GM18867 (cell line): Measurements from ENCODE around the gene FAM186B.

ENCODE experiments used
- ATAC-seq: cut with Tn5 transposase; IDR thresholded peaks from one replicate; pipeline ENCODE4 v1.9.1; 2021; ENCODE audit warnings: mild to moderate bottlenecking, moderate library complexity; ENCODE audit not compliant: unreplicated experiment

The FAM186B gene

GRCh38 chr12:49636574-49636973 is 31.1 kb upstream of the FAM186B start:
- ATAC-seq = no peak

DNA sequence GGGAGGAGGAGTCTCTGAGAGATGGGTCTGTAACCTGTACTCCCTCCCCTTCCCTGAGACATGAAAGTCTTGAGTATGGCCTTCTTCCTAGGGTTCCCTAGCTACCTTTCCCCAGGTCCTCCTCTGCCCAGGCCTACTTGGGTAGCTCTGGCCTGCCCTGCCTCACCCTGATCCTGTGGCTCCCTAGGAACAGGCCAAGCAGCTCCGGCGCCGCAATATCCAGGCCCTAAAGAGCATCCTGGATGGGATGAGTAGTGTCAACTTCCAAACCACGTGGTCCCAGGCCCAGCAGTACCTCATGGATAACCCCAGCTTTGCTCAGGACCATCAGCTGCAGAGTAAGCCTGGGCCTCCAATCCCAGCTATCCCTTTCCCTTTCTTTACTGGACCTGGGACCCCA is 30.2 kb upstream of the FAM186B start:
- no peak for ATAC-seq

DNA sequence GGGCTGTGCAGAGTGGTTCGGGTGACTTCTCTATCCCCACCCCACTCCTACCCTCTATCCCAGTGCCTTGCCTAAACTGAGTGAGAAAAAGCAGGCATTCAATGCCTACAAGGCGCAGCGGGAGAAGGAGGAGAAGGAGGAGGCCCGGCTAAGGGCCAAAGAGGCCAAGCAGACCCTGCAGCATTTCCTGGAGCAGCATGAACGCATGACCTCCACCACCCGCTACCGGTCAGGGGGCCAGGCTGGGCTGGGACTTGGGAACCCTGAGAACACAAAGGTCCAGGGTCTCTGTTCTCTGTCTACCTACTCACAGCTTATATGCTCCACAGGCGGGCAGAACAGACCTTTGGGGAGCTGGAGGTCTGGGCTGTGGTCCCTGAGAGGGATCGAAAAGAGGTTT is 29.6 kb upstream of the FAM186B start:
- no peak for ATAC-seq

DNA sequence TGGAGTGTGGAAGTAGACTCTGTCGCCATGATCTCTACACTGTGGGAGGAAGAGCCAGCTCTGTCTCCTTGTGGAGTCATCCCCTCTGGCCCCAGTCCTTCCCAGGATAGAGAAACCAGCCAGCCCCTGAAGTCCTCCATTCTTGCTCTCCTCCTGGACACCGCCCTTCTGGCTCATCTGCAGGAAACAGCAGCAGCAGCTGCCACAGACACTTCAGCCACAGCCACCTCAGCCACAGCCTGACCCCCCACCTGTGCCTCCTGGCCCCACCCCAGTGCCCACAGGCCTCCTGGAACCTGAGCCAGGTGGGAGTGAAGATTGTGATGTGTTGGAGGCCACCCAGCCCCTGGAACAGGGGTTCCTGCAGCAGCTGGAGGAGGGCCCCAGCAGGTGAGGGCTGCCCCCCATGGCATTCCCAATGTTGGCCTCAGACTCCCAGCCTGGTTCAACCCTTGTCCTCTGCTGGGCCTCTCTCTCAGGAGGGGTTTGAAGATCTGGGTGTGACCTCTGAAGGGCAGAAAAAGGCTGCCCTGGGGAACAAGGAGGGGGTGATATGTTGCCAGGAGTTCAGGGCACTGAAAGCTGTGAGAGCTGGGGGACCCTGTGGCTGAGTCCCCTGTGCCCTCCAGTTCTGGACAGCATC is 28.4 kb upstream of the FAM186B start:
- no peak for ATAC-seq

GRCh38 chr12:49632986-49633702 is 27.7 kb upstream of the FAM186B start:
- ATAC-seq = no peak

DNA sequence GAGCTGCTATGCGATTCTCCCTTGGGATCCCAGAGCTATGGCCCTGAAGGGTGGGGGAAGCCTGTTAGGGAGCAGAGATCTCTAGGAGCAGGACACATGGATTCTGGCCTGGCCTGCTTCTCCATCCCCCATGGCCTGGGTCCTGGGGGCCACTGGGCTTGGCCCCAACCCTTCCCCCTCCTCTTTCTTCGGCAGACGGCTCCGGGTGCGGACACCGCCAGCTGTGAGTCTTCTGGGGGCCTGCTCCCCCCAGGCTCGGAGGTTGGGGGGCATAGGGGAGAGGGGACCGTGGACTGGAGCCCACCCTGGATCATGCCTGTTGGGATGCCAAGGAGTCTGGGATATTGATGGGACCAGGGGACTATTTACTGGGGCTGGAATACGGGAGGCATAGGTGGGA is 27.0 kb upstream of the FAM186B start:
- no peak for ATAC-seq

GRCh38 chr12:49631336-49631907 is 26.0 kb upstream of the FAM186B start:
- ATAC-seq = no peak

DNA sequence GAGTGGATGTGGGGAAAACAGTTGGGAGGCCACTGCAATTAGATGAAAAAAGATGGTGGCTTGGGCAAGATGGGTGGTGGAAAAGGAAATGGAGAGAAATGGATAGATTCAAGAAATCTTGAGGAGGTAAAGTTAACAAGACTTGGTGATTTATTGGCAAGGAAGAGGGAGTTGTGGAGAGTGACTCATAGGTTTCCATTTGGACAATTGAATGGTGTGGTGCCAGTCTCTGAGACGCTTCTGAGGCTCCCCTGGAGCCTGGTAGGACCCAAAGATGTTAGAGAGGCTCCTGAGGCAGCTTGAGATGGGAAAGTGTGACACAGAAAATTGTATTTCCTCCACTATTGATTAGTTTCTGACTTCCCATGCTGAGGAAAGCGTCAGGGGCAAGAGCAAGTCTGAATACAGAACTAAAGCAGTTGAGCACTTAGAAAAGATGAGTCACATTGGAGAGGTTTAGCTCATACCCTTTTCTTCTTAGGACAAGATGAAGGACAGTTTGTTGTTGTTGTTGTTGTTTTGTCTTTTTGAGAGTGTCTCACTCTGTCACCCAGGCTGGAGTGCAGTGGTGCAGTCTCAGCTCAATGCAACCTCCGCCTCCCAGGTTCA is 22.4 kb upstream of the FAM186B start:
- no peak for ATAC-seq

- no peak for ATAC-seq
Measured at GRCh38 chr12:49626836-49627235, 21.4 kb upstream of the FAM186B start.

DNA sequence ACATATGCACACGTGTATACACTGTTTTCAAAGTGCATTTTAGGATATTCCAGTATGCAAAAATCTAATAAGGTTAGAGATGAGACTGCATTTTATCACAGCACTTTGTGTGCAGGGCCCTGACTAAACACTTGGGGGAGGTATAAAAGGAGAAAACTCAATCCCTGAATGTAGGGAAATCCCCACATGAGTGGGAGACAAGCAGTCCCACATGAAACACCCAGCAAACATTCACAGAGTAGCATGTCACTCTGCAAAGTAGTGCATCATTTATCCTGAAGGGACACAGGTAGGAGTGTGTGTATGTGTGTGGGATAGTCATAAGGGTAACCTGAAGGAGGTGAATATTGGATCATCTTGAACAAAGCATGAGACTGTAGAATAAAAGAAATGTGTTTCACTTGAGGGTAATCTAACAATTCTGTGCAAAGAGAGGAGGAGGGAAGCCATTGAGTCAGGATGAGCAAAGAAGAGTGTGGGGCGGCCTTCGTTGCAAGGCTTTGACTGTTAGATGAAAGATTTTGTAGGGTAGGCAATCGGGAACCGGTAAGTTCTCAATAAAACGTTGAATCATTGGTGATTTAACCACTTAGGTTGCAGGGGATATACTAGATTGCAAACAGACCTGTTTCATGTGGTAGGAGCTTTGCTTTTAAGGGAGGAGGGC is 20.9 kb upstream of the FAM186B start:
- ATAC-seq = no peak

DNA sequence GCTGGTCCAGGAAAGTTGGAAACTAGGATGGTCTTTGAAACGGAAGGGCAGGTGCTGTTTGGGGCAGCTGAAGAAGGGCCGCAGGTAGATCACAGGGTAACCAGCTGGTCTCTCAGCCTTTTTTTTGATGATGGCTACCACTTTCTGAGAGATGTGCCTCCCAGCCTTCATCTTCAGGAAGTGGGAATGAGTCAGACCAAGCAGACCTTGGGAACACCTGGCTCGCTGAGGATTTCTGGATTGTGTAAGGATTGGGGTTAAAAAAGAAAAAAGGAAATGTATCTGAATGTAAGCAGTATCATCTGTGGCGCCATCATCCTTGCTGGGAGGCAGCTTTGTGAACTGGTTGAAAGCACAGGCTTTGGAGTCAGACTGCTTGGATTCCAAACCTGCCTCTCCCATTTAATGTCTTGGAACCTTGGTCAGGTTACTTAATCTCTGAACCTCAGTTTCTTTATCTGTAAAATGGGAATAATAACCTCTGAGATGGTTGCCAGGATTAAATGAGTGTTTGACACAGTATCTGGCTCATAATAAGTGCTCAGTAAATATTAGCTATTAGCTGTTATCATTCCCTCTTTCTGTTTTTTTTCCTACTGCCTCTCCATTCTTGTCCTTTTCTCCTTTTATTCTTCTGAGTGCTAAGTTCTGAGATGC is 19.6 kb upstream of the FAM186B start:
- ATAC-seq = no peak

- ATAC-seq = peak; percentile 70
Measured at GRCh38 chr12:49623142-49623904, 17.9 kb upstream of the FAM186B start, which contains the start of gene PRPF40B. Gene PRPF40B (plus strand): TSS chr12:49623561. CDS start chr12:49623591, 30 bp downstream.

- peak; percentile 32 for ATAC-seq
Measured at GRCh38 chr12:49622501-49623141, 17.2 kb upstream of the FAM186B start.

DNA sequence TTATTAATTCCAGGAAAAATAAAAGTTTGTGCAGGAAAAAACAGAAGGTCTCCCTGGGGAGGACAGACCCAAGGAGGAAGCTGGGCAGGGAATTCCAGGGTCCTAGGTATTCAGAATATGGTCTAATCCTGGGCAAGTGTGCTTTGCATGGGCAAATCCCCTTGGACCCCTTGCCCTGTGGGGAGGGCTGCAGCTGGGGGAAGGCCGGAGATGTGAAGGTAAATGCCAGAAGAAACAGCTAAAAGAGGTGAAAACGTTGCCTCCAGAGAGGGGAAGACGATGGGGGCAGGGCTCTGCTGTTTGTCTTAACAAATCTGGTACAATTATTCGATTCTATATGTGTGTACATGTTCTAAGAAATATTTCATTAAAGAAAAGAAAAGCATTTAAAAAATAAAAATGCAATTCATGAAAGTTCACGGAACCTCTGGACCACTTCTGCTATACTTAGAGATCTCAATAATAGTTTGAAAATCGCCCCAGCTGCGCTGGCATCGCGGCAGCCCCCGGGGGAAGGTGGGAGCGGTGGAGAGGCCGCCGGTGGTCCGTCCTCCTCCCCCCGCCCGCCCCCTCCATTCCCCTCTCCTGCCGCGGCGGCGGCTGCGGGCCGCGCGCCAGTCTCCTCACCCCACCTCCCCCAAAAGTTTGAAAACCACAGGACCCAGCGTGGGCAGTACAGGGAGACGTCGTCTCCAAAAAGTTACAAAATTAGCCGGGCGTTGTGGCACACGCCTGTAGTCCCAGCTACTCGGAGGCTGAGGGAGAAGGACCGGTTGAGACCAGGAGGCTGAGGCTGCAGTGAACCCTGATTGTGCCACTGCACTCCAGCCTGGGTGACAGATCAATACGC is 16.4 kb upstream of the FAM186B start:
- ATAC-seq = no peak

GRCh38 chr12:49619286-49619685 is 13.8 kb upstream of the FAM186B start:
- no peak for ATAC-seq

- ATAC-seq = no peak
Measured at GRCh38 chr12:49618576-49618975, 13.1 kb upstream of the FAM186B start.

DNA sequence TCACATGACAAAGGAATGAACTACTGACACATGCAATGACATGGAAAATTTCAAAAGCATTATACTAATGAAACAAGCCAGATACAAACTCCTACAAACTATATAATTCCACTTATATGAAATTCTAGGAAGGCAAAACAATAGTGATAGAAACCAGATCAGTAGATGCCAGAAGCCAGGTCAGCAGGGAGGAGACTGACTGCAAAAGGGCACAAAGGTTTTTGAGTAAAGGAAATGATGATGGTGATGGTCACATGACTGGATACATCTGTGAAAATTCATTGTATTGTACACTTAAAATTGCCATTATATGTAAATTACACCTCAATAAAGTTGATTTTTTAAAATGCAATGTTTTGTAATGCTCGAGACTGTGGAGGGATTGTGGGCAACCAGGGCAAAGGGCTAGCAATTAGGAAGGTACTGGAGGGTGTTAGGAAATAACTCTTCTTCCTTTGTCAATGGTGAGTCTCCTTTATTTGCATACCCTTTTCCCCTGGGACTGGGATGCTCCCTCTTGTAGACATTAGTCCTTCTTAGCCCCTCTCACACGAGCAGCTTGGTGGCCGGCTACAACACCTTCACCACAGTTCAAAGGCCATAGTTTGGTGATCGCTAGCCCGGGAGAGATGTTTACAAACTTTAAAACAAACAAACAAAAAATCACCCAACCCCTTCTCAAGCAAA is 11.2 kb upstream of the FAM186B start:
- no peak for ATAC-seq

DNA sequence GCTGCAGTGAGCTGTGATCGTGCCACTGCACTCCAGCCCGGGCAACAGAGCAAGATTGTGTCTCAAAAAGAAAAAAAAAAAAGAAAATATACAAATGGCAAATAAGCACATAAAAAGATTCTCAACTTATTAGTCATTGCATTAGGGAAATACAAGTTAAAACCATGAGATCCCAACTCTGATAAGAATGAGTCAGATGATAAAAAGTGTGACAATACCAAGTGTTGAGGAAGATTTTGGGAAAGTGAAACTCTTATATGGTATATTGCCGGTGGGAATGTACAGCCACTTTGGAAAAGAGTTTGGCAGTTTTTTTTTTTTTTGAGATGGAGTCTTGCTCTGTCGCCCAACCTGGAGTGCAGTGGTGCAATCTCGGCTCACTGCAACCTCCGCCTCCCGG is 10.3 kb upstream of the FAM186B start:
- ATAC-seq = no peak
